SH-SY5Y (cell line): ENCODE data around the gene ADAMTS8.

Source experiments
- GATA2 ChIP-seq: IDR thresholded peaks from 2 replicates; pipeline ENCODE4 v1.6.1; 2011; ENCODE audit warnings: mild to moderate bottlenecking, low read depth, low read length
- GATA3 ChIP-seq: IDR thresholded peaks from 2 replicates; pipeline ENCODE4 v1.6.1; 2011; ENCODE audit warnings: low read depth, mild to moderate bottlenecking, low read length, moderate library complexity

GRCh38 chr11:130421199-130421585 is 7.2 kb downstream of the ADAMTS8 start:
- TF ChIP-seq GATA2 (no peak), GATA3 (no peak)
